Measurements from ENCODE around the gene TMEM63C. TPM values are rescaled to one million over a fixed set of nuclear protein-coding genes. Genes with fewer than 3 reads are reported as not detected.

TMEM63C gene
- total and polyA plus RNA-seq, 11 donors = 0.01 to 4.0 (median 1.7) TPM; not detected in 1

DNA sequence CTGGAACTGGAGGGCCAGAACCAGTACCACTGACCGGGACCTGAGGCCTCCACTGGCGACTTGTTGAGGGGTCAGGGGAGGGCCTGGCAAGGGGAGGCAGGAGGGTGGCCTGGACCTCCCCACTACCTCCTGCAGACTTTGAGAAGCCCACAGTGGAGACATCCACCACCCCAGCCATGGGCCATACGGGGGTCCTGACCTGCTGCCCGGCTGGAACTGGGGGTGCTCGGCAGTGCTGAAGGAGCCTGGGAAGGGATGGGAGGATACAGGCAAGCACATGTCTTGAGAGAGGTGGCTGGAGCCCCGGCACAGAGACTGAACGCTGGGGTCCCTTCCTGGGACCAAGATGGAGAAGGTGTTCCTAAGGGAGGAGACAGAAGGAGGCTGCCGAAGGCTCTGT is 75.1 kb downstream of the TMEM63C start:
- 88 to 93% (median 90%) methylated on average over 6 to 8 of the region's 8 CpGs for WGBS, 4 donors
- Histone ChIP-seq H3K27me3 (peaks cover 0 to 29% (median 0%) of the 10 kb centered on the region in 9 donors), H3K27ac (no peak overlapping the region), H3K4me3 (no peak overlapping the region), H3K9me3 (no peaks in the 10 kb centered on the region), H3K4me1 (no peaks in the 10 kb centered on the region), H3K36me3 (no peaks in the 10 kb centered on the region)
- ATAC-seq = no peak
- TF ChIP-seq POLR2A (IDR thresholded peaks at IDR 0.05) = no peak
- TF ChIP-seq, protein P1, sequence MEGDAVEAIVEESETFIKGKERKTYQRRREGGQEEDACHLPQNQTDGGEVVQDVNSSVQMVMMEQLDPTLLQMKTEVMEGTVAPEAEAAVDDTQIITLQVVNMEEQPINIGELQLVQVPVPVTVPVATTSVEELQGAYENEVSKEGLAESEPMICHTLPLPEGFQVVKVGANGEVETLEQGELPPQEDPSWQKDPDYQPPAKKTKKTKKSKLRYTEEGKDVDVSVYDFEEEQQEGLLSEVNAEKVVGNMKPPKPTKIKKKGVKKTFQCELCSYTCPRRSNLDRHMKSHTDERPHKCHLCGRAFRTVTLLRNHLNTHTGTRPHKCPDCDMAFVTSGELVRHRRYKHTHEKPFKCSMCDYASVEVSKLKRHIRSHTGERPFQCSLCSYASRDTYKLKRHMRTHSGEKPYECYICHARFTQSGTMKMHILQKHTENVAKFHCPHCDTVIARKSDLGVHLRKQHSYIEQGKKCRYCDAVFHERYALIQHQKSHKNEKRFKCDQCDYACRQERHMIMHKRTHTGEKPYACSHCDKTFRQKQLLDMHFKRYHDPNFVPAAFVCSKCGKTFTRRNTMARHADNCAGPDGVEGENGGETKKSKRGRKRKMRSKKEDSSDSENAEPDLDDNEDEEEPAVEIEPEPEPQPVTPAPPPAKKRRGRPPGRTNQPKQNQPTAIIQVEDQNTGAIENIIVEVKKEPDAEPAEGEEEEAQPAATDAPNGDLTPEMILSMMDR (IDR thresholded peaks at IDR 0.05) = no peak
- intact Hi-C loops (cut with DNase I) = no loop called here
- DNase-seq = no peak

DNA sequence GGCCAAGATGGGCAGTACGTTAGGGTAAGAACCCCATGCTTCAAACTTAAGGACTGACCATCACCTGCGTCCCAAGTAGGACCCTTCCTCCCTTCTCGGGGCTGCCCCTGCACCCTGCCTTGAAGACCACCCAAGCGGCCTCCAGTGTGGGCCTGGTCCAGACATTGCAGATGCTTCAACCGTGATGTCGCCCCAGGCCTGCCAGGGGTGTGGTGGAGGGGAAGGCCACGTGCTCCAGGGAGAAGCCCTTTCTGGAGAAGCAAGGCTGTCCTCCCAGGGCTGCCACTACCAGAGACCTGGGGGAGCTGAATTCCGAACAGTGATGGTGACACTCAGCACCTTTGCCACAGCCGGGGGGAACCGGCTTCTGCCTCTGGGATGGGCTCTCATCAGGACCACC is 76.1 kb downstream of the TMEM63C start:
- ATAC-seq = no peak

DNA sequence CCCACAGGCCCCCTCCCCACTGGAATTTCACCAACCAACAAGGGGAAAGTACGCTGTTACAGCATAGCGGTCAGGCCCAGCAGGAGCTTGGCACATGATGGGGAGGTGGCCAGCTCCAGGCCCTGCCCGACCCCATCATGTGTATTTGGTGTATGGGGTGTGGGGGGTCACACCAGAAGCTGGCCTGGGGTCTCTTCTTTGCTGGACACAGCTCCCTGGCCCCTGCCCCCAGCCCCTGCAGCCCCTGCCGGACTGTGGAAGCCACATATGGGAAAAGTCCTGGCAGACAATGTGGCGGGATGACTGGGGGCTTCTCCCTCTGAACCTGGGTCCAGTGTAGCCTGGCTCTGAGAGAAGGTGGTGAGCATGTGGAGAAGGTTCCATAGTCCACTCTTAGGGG is 77.0 kb downstream of the TMEM63C start:
- Histone ChIP-seq H3K4me3 (no peak overlapping the region), H3K27ac (no peak overlapping the region), H3K4me1 (no peaks in the 10 kb centered on the region), H3K36me3 (no peaks in the 10 kb centered on the region), H3K27me3 (peaks cover 0 to 26% (median 0%) of the 10 kb centered on the region in 9 donors), H3K9me3 (no peaks in the 10 kb centered on the region)
- intact Hi-C loops (cut with DNase I) = no loop called here
- ATAC-seq (no peak), DNase-seq (no peak)
- TF ChIP-seq, protein P1 (IDR thresholded peaks at IDR 0.05) = no peak
- no peak for TF ChIP-seq POLR2A (IDR thresholded peaks at IDR 0.05)
- 40 to 89% (median 82%) methylated on average over 1 to 5 of the region's 5 CpGs for WGBS, 4 donors

More for the DNA sequence above, 76.1 kb downstream of the TMEM63C start:
- TF ChIP-seq POLR2A (IDR thresholded peaks at IDR 0.05) = no peak
- TF ChIP-seq, protein P1 (IDR thresholded peaks at IDR 0.05) = no peak
- Histone ChIP-seq H3K27me3 (peaks cover 0 to 29% (median 0%) of the 10 kb centered on the region in 9 donors), H3K27ac (no peak overlapping the region), H3K4me1 (no peaks in the 10 kb centered on the region), H3K9me3 (no peaks in the 10 kb centered on the region), H3K4me3 (no peak overlapping the region), H3K36me3 (no peaks in the 10 kb centered on the region)
- intact Hi-C loops (cut with DNase I) = no loop called here
- no peak for DNase-seq
- WGBS, 4 donors = 66 to 93% (median 83%) methylated on average over 4 to 10 of the region's 10 CpGs

DNA sequence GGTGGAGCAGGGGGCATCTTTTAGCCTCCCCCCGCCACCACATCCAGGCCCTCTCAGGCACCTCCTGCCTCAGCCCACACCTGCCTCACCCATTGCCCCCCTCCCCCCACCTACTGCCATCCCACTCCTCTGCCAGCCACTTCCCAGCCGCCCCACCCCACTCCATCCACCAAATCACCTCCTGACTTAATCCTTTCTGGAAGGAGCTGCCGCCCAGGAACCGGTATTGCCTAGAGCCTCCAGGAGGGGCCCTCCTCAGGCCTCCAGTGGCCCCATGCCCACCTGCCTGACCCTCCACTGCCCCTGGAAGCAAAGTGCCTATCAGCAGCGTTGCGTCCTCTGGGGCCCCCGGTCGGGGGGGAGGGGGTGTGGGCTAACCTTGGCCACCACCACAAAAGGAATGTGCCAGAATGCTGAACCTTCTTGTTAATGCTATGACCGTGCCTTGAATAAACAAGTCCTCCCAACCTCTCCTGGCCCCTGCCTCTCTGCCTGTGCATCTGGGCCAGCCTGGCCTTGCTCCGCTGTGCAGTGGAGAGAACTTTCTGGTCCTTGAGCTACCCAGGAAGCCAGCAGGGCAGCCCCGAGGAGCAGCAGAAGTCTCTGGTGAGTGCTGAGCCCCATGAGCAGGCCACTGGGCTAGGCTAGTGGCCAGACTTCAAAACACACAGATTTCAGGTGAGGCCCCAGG is 77.6 kb downstream of the TMEM63C start:
- Histone ChIP-seq H3K27me3 (peaks cover 0 to 26% (median 0%) of the 10 kb centered on the region in 9 donors), H3K4me3 (no peak overlapping the region), H3K4me1 (no peaks in the 10 kb centered on the region), H3K9me3 (no peaks in the 10 kb centered on the region), H3K36me3 (no peaks in the 10 kb centered on the region), H3K27ac (no peak overlapping the region)
- DNase-seq = no peak
- no peak for TF ChIP-seq POLR2A (IDR thresholded peaks at IDR 0.05)
- TF ChIP-seq, protein P1 (IDR thresholded peaks at IDR 0.05) = no peak
- intact Hi-C loops (cut with DNase I) = no loop called here
- ATAC-seq = no peak
- 45 to 68% (median 55%) methylated on average over 10 to 11 of the region's 11 CpGs for WGBS, 4 donors
